GM23338 (cell line): ENCODE results near the gene SLC35A2. TPM values are rescaled to one million over a fixed set of nuclear protein-coding genes. Genes with fewer than 3 reads are reported as not detected.

Source experiments
- ATAC-seq: fragments of 200-7000 bp; cut with Tn5 transposase; 3 replicates; pipeline ENCODE4 v1.9.1; 2020
- DNase-seq: peaks from one replicate; pipeline ENCODE4 v3.0.0-alpha.2; 2015; ENCODE audit warnings: low spot score
- H2AFZ ChIP-seq: fragments of 200-600 bp; sonication (generic); 2 replicates; pipeline ENCODE4 v1.8.0; 2016; ENCODE audit warnings: antibody characterized with exemption, mild to moderate bottlenecking, moderate library complexity
- H3F3A ChIP-seq: fragments of 200-600 bp; sonication (generic); replicated peaks from 2 replicates; pipeline ENCODE4 v1.8.0; 2017; ENCODE audit warnings: antibody characterized with exemption, mixed run types, low read depth
- H3K27ac ChIP-seq: fragments of 200-600 bp; sonication (generic); 2 replicates; pipeline ENCODE4 v1.6.1; 2016; ENCODE audit warnings: low read depth
- H3K27me3 ChIP-seq: fragments of 200-600 bp; sonication (generic); 2 replicates; pipeline ENCODE4 v1.8.0; 2016; ENCODE audit warnings: mild to moderate bottlenecking, mixed run types, moderate library complexity; ENCODE audit not compliant: insufficient read depth
- H3K36me3 ChIP-seq: fragments of 200-600 bp; sonication (generic); 2 replicates; pipeline ENCODE4 v1.8.0; 2016; ENCODE audit warnings: mild to moderate bottlenecking; ENCODE audit not compliant: insufficient read depth
- H3K4me1 ChIP-seq: fragments of 200-600 bp; sonication (generic); 2 replicates; pipeline ENCODE4 v1.8.0; 2016; ENCODE audit warnings: mild to moderate bottlenecking, moderate library complexity; ENCODE audit not compliant: insufficient read depth
- H3K4me2 ChIP-seq: fragments of 200-600 bp; sonication (generic); 2 replicates; pipeline ENCODE4 v1.7.1; 2017; ENCODE audit warnings: mixed run types
- H3K4me3 ChIP-seq: fragments of 200-600 bp; sonication (generic); 2 replicates; pipeline ENCODE4 v1.6.1; 2016; ENCODE audit warnings: mixed run types
- H3K79me2 ChIP-seq: fragments of 200-600 bp; sonication (generic); replicated peaks from 2 replicates; pipeline ENCODE4 v1.8.0; 2017; ENCODE audit warnings: mild to moderate bottlenecking; ENCODE audit not compliant: insufficient read depth
- H3K9me2 ChIP-seq: fragments of 200-600 bp; sonication (generic); 2 replicates; pipeline ENCODE4 v1.8.0; 2017; ENCODE audit not compliant: insufficient read depth
- H4K20me1 ChIP-seq: fragments of 200-600 bp; sonication (generic); replicated peaks from 2 replicates; pipeline ENCODE4 v1.8.0; 2017; ENCODE audit warnings: mild to moderate bottlenecking; ENCODE audit not compliant: insufficient read depth
- H3K27ac Mint-ChIP-seq: 2 replicates; pipeline ENCODE4 v1.8.0; 2020; ENCODE audit warnings: inconsistent platforms, mild to moderate bottlenecking, moderate library complexity, mixed read lengths
- H3K27me3 Mint-ChIP-seq: 3 replicates; pipeline ENCODE4 v1.8.0; 2022; ENCODE audit warnings: low read depth, mild to moderate bottlenecking, moderate library complexity, mixed read lengths, inconsistent platforms; ENCODE audit not compliant: insufficient read depth, poor library complexity
- H3K36me3 Mint-ChIP-seq: 3 replicates; pipeline ENCODE4 v1.8.0; 2021; ENCODE audit warnings: low read depth, mild to moderate bottlenecking, inconsistent platforms, moderate library complexity, mixed read lengths
- H3K4me1 Mint-ChIP-seq: 3 replicates; pipeline ENCODE4 v1.8.0; 2020; ENCODE audit warnings: mild to moderate bottlenecking, inconsistent platforms, mixed read lengths
- H3K4me3 Mint-ChIP-seq: 3 replicates; pipeline ENCODE4 v1.8.0; 2021; ENCODE audit warnings: moderate library complexity, mild to moderate bottlenecking, inconsistent platforms, mixed read lengths
- H3K9me3 Mint-ChIP-seq: 3 replicates; pipeline ENCODE4 v1.8.0; 2020; ENCODE audit warnings: moderate library complexity, mild to moderate bottlenecking, inconsistent platforms, mixed read lengths
- EZH2 ChIP-seq: fragments of 200-600 bp; sonication (generic); IDR thresholded peaks from one replicate; pipeline ENCODE4 v1.8.0; 2017; ENCODE audit warnings: antibody characterized with exemption, mild to moderate bottlenecking, low read depth; ENCODE audit not compliant: unreplicated experiment
- EZH2phosphoT487 ChIP-seq: fragments of 200-600 bp; sonication (generic); IDR thresholded peaks from one replicate; pipeline ENCODE4 v1.8.1; 2018; ENCODE audit warnings: antibody characterized with exemption; ENCODE audit not compliant: unreplicated experiment
- NANOG ChIP-seq: IDR thresholded peaks from 2 replicates; pipeline ENCODE4 v1.6.1; 2016; ENCODE audit warnings: antibody characterized with exemption, borderline replicate concordance
- POLR2AphosphoS5 ChIP-seq: IDR thresholded peaks from 2 replicates; pipeline ENCODE4 v1.6.1; 2016; ENCODE audit warnings: antibody characterized with exemption, low read depth
- ZNF331 ChIP-seq: fragments of 250-450 bp; sonication (Bioruptor Pico); IDR thresholded peaks from 2 replicates; pipeline ENCODE4 v1.5.0; 2020; ENCODE audit warnings: low read depth, mild to moderate bottlenecking, moderate library complexity
- polyA plus RNA-seq: library from polyadenylated mRNA; unstranded; fragments of >200 nt; fragmentation: Nextera tagmentation; extraction: Ambion mirVana; gene quantifications from 2 replicates; pipeline ENCODE4 v1.2.1, GENCODE V29; 2016
- total RNA-seq: library from RNA; depleted of rRNA; stranded (reverse); fragments of >200 nt; shearing (Covaris generic); gene quantifications from 2 replicates; pipeline ENCODE4 v1.2.3, GENCODE V29; 2014
- TF ChIP-seq, protein P1 (sequence below): fragments of 250-450 bp; sonication (Bioruptor Pico); IDR thresholded peaks from 2 replicates; pipeline ENCODE4 v1.5.0; 2020; ENCODE audit warnings: mild to moderate bottlenecking, moderate library complexity
- TF ChIP-seq, protein P2 (sequence below): IDR thresholded peaks from 2 replicates; pipeline ENCODE4 v1.6.1; 2016; ENCODE audit warnings: antibody characterized with exemption

The SLC35A2 gene
- total and polyA plus RNA-seq, 2 experiments from 2014 or later: 13.0 to 16.4 TPM

DNA sequence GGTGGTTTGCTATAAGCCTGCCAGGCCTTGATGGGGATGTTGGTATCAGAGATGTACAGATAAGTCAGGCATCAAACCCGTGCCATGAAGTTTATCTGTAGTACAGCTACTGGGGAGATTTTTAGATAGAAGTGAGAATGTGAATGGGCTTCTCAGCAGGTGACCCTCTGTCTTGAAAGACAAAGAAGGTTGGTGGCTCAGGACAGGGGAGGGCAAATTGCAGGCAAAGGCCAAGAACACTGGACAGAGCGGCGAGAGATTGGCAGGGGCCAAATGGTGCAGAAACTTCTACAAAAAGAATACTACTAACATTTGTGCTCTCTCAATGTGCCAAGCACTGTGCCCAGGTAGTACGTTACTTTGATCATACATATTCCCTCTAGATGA is 9.3 kb upstream of the SLC35A2 start:
- peaks cover 7% of the 10 kb centered on the region for H3K9me3 Mint-ChIP-seq
- TF ChIP-seq, protein P1, sequence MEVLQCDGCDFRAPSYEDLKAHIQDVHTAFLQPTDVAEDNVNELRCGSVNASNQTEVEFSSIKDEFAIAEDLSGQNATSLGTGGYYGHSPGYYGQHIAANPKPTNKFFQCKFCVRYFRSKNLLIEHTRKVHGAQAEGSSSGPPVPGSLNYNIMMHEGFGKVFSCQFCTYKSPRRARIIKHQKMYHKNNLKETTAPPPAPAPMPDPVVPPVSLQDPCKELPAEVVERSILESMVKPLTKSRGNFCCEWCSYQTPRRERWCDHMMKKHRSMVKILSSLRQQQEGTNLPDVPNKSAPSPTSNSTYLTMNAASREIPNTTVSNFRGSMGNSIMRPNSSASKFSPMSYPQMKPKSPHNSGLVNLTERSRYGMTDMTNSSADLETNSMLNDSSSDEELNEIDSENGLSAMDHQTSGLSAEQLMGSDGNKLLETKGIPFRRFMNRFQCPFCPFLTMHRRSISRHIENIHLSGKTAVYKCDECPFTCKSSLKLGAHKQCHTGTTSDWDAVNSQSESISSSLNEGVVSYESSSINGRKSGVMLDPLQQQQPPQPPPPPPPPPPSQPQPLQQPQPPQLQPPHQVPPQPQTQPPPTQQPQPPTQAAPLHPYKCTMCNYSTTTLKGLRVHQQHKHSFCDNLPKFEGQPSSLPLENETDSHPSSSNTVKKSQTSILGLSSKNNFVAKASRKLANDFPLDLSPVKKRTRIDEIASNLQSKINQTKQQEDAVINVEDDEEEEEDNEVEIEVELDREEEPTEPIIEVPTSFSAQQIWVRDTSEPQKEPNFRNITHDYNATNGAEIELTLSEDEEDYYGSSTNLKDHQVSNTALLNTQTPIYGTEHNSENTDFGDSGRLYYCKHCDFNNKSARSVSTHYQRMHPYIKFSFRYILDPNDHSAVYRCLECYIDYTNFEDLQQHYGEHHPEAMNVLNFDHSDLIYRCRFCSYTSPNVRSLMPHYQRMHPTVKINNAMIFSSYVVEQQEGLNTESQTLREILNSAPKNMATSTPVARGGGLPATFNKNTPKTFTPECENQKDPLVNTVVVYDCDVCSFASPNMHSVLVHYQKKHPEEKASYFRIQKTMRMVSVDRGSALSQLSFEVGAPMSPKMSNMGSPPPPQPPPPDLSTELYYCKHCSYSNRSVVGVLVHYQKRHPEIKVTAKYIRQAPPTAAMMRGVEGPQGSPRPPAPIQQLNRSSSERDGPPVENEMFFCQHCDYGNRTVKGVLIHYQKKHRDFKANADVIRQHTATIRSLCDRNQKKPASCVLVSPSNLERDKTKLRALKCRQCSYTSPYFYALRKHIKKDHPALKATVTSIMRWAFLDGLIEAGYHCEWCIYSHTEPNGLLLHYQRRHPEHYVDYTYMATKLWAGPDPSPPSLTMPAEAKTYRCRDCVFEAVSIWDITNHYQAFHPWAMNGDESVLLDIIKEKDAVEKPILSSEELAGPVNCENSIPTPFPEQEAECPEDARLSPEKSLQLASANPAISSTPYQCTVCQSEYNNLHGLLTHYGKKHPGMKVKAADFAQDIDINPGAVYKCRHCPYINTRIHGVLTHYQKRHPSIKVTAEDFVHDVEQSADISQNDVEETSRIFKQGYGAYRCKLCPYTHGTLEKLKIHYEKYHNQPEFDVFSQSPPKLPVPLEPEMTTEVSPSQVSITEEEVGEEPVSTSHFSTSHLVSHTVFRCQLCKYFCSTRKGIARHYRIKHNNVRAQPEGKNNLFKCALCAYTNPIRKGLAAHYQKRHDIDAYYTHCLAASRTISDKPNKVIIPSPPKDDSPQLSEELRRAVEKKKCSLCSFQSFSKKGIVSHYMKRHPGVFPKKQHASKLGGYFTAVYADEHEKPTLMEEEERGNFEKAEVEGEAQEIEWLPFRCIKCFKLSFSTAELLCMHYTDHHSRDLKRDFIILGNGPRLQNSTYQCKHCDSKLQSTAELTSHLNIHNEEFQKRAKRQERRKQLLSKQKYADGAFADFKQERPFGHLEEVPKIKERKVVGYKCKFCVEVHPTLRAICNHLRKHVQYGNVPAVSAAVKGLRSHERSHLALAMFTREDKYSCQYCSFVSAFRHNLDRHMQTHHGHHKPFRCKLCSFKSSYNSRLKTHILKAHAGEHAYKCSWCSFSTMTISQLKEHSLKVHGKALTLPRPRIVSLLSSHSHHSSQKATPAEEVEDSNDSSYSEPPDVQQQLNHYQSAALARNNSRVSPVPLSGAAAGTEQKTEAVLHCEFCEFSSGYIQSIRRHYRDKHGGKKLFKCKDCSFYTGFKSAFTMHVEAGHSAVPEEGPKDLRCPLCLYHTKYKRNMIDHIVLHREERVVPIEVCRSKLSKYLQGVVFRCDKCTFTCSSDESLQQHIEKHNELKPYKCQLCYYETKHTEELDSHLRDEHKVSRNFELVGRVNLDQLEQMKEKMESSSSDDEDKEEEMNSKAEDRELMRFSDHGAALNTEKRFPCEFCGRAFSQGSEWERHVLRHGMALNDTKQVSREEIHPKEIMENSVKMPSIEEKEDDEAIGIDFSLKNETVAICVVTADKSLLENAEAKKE (CRISPR knock-in tag): no peak
- TF ChIP-seq EZH2phosphoT487 (no peak), POLR2AphosphoS5 (no peak), NANOG (no peak), ZNF331 (CRISPR knock-in tag) (no peak), EZH2 (no peak)
- TF ChIP-seq, protein P2, sequence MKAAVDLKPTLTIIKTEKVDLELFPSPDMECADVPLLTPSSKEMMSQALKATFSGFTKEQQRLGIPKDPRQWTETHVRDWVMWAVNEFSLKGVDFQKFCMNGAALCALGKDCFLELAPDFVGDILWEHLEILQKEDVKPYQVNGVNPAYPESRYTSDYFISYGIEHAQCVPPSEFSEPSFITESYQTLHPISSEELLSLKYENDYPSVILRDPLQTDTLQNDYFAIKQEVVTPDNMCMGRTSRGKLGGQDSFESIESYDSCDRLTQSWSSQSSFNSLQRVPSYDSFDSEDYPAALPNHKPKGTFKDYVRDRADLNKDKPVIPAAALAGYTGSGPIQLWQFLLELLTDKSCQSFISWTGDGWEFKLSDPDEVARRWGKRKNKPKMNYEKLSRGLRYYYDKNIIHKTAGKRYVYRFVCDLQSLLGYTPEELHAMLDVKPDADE: no peak
- ATAC-seq: no peak
- H3K9me2 ChIP-seq: no peaks in the 10 kb centered on the region
- peaks cover 9% of the 10 kb centered on the region for H4K20me1 ChIP-seq
- peaks cover 12% of the 10 kb centered on the region; the same call in 1 of the 2 replicates for H3K36me3 ChIP-seq
- no peak overlapping the region for H2AFZ ChIP-seq
- H3K4me2 ChIP-seq: peak overlapping the region; percentile 72
- peaks cover 14% of the 10 kb centered on the region; the same call in 1 of the 2 replicates for H3F3A ChIP-seq
- no peaks in the 10 kb centered on the region for H3K27me3 ChIP-seq
- peak overlapping the region; percentile 63; the same call in 1 of the 2 replicates for H3K4me3 ChIP-seq
- peak overlapping the region; percentile 99 for H3K27ac ChIP-seq
- H3K4me1 Mint-ChIP-seq: peaks cover 35% of the 10 kb centered on the region
- H3K4me1 ChIP-seq: peaks cover 26% of the 10 kb centered on the region; the same call in 1 of the 2 replicates
- H3K79me2 ChIP-seq: peaks cover 46% of the 10 kb centered on the region
- H3K36me3 Mint-ChIP-seq: peaks cover 64% of the 10 kb centered on the region
- peak overlapping the region; percentile 98 for H3K4me3 Mint-ChIP-seq
- peak overlapping the region; percentile 99 for H3K27ac Mint-ChIP-seq
- peaks cover 27% of the 10 kb centered on the region for H3K27me3 Mint-ChIP-seq
- DNase-seq: no peak
